ENCODE data around the gene CDK3. TPM values are rescaled to one million over a fixed set of nuclear protein-coding genes. Genes with fewer than 3 reads are reported as not detected.

Gene CDK3
- total and polyA plus RNA-seq, 12 donors, result 0.74 to 56.7 (median 5.5) TPM; not detected in 3

DNA sequence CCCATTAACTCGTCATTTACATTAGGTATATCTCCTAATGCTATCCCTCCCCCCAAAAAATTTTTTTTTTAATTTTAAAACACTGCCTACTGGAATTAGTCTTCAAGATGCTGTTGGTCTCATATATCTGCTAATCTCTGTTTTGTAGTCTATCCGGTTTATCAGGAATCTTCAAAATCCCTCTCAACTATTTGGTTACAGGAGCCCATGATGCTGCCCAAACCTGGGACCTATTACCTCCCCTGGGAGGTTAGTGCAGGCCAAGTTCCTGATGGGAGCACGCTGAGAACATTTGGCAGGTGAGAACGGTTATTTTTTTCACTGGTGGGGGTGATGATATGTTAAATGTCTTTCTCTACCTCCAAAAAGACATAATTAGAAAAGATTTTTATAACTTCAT, 14.7 kb upstream of the CDK3 start:
- H3K4me1 ChIP-seq (replicated peaks in 1 of 2), result peaks cover 14 to 32% of the 10 kb centered on the region in 2 donors
- no peak for TF ChIP-seq POLR2A (IDR thresholded peaks at IDR 0.05)
- TF ChIP-seq, protein P1, sequence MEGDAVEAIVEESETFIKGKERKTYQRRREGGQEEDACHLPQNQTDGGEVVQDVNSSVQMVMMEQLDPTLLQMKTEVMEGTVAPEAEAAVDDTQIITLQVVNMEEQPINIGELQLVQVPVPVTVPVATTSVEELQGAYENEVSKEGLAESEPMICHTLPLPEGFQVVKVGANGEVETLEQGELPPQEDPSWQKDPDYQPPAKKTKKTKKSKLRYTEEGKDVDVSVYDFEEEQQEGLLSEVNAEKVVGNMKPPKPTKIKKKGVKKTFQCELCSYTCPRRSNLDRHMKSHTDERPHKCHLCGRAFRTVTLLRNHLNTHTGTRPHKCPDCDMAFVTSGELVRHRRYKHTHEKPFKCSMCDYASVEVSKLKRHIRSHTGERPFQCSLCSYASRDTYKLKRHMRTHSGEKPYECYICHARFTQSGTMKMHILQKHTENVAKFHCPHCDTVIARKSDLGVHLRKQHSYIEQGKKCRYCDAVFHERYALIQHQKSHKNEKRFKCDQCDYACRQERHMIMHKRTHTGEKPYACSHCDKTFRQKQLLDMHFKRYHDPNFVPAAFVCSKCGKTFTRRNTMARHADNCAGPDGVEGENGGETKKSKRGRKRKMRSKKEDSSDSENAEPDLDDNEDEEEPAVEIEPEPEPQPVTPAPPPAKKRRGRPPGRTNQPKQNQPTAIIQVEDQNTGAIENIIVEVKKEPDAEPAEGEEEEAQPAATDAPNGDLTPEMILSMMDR (IDR thresholded peaks at IDR 0.05), result no peak
- WGBS, 4 donors, result 92 to 97% (median 95%) methylated on average over 4 of the region's 4 CpGs
- no peaks in the 10 kb centered on the region for H3K36me3 ChIP-seq (replicated peaks in 1 of 2)
- intact Hi-C loops (cut with DNase I), result no loop called here
- no peaks in the 10 kb centered on the region for H3K27me3 ChIP-seq
- no peaks in the 10 kb centered on the region for H3K9me3 ChIP-seq (replicated peaks in 1 of 3)
- H3K4me3 ChIP-seq, result no peak overlapping the region
- no peak overlapping the region for H3K27ac ChIP-seq
- no peak for DNase-seq

DNA sequence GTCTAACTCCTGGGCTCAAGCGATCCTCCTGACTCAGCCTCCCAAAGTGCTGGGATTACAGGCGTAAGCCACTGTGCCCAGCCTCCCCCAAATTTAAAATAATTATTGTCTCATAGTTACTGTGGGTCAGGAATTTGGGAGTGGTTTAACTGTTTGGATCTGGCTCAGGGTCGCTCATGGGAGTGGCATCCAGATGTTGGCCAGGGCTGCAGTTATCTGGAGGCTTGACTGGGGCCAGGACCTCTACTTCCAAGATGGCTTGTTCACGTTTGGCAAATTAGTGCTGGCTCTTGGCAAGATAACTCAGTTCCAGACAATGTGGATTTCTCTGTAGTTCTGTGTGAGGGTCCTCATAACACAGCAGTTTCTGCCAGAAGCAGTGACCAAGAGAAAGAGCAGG, 13.6 kb upstream of the CDK3 start:
- TF ChIP-seq, protein P1 (IDR thresholded peaks at IDR 0.05), result no peak
- no peak for TF ChIP-seq POLR2A (IDR thresholded peaks at IDR 0.05)
- WGBS, 4 donors, result 74 to 91% (median 81%) methylated on average over 2 to 4 of the region's 4 CpGs
- Histone ChIP-seq H3K27me3 (no peaks in the 10 kb centered on the region), H3K4me1 (replicated peaks in 1 of 2) (peaks cover 11 to 24% of the 10 kb centered on the region in 2 donors), H3K9me3 (replicated peaks in 1 of 3) (no peaks in the 10 kb centered on the region), H3K27ac (no peak overlapping the region), H3K36me3 (replicated peaks in 1 of 2) (peaks cover 0 to 5% of the 10 kb centered on the region in 2 donors), H3K4me3 (no peak overlapping the region)
- DNase-seq, result no peak
- intact Hi-C loops (cut with DNase I), result no loop called here

DNA sequence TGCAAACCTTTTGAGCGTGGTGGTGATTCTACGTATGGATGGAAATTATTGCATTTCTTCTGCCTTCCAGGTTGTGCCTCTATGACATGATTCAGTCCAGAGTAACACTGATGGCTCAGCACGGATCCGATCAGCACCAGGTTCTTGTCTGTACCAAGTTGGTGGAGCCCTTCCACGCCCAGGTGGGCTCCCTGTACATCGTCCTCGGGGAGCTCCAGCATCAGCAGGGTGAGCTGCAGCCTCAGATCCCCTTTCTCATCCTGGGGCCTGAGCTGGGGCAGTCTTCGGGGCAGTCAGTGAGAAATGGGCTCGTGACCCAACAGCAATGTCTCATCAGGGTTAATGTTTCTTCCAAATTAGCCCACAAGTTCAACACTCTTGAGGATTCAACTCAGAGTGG, 9.3 kb upstream of the CDK3 start:
- Histone ChIP-seq H3K4me1 (replicated peaks in 1 of 2) (no peaks in the 10 kb centered on the region), H3K9me3 (replicated peaks in 1 of 3) (no peaks in the 10 kb centered on the region), H3K27me3 (no peaks in the 10 kb centered on the region), H3K36me3 (replicated peaks in 1 of 2) (peaks cover 0 to 13% of the 10 kb centered on the region in 2 donors), H3K4me3 (no peak overlapping the region), H3K27ac (no peak overlapping the region)
- WGBS, 4 donors, result 91 to 98% (median 95%) methylated on average over 7 to 9 of the region's 9 CpGs
- TF ChIP-seq, protein P1 (IDR thresholded peaks at IDR 0.05), result no peak
- TF ChIP-seq POLR2A (IDR thresholded peaks at IDR 0.05), result no peak
- intact Hi-C loops (cut with DNase I), result no loop called here
- no peak for DNase-seq

DNA sequence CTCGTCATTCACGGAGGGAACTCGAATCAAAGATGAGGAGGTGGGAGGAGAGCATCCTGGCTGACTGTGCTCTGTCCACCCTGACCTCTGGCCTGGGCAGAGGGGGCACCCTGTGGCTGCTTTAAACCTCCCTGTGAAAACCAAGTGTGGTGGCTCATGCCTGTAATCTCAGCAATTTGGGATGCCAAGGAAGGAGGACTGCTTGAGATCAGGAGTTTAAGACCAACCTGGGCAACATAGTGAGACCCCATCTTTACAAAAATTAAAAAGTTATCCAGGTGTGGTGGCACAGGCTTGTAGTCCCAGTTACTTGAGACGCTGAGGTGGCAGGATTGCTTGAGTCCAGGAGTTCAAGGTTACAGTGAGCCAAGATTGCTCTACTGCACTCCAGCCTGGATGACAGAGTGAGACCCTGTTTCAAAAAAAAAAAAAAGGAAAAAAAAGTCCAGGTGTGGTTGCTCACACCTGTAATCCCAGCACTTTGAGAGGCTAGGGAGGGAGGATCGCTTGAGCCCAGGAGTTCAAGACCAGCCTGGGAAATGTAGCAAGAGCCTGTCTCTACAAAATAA, 5.8 kb upstream of the CDK3 start:
- 82 to 95% (median 91%) methylated on average over 5 of the region's 5 CpGs for WGBS, 4 donors
- TF ChIP-seq POLR2A (IDR thresholded peaks at IDR 0.05), result no peak
- TF ChIP-seq, protein P1 (IDR thresholded peaks at IDR 0.05), result no peak
- Histone ChIP-seq H3K27ac (no peak overlapping the region), H3K36me3 (replicated peaks in 1 of 2) (peaks cover 0 to 13% of the 10 kb centered on the region in 2 donors), H3K4me1 (replicated peaks in 1 of 2) (no peaks in the 10 kb centered on the region), H3K9me3 (replicated peaks in 1 of 3) (no peaks in the 10 kb centered on the region), H3K27me3 (no peaks in the 10 kb centered on the region), H3K4me3 (no peak overlapping the region)
- no peak for DNase-seq
- intact Hi-C loops (cut with DNase I), result no loop called here

All from adrenal gland (tissue), 12 donors.